ENCODE measurements around the gene TAF1B.

Gene TAF1B

DNA sequence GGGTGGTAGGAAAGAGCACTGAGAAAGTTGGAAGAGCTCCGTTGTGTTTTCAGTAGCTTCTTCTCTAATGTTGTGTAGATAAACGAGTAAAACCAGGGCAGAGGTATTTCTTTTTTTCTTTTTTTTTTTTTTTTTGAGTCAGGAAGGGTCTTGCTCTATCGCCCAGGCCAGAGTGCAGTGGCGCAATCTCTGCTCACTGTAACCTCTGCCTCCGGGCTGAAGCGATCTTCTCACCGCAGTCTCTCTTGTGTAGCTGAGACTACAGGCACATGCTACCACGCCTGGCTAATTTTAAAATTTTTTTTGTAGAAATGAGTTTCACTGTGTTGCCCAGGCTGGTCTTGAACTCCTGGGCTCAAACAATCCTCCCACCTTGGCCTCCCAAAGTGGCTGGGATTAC is 114.8 kb downstream of the TAF1B start:
- H3K9me3 ChIP-seq (ENCODE audit: insufficient read depth, low read depth, low read length) = no peaks in the 10 kb centered on the region
- H3K9ac ChIP-seq (ENCODE audit: low read depth, low read length) = no peak overlapping the region
- H3K27ac ChIP-seq (ENCODE audit: low read depth, low read length) = no peak overlapping the region
- H3K4me1 ChIP-seq (ENCODE audit: insufficient read depth, low read length) = no peaks in the 10 kb centered on the region
- no peak overlapping the region for H3K4me3 ChIP-seq (ENCODE audit: low read length)
- no peaks in the 10 kb centered on the region for H3K36me3 ChIP-seq (ENCODE audit: insufficient read depth, low read length)
- H3K27me3 ChIP-seq (ENCODE audit: insufficient read depth, low read length) = peaks cover 20% of the 10 kb centered on the region
- 96% methylated on average over 8 of the region's 8 CpGs for WGBS

DNA sequence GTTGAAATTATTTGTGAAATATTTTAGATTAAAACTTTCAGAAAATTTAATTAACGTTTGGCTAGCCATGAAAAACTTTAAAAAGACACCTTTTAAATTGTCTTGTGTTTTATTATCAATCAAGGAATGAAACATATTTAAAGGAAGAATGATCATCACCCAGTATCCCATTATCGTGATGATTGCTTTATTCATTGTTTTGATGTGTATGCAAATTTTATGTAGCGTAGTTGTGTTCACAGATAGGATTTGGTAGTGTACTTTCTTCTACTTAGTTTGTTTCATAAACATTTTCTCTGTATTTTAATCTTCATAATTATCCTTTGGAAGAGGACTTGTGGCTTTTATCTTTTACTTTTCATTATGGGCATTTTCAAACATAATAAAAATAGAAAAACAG is 116.0 kb downstream of the TAF1B start:
- WGBS = no CpG with 5 or more reads among the region's 3 CpGs
- no peak overlapping the region for H3K27ac ChIP-seq (ENCODE audit: low read depth, low read length)
- H3K36me3 ChIP-seq (ENCODE audit: insufficient read depth, low read length) = no peaks in the 10 kb centered on the region
- no peak overlapping the region for H3K4me3 ChIP-seq (ENCODE audit: low read length)
- H3K9me3 ChIP-seq (ENCODE audit: insufficient read depth, low read depth, low read length) = no peaks in the 10 kb centered on the region
- H3K4me1 ChIP-seq (ENCODE audit: insufficient read depth, low read length) = no peaks in the 10 kb centered on the region
- H3K9ac ChIP-seq (ENCODE audit: low read depth, low read length) = no peak overlapping the region
- peaks cover 7% of the 10 kb centered on the region for H3K27me3 ChIP-seq (ENCODE audit: insufficient read depth, low read length)

DNA sequence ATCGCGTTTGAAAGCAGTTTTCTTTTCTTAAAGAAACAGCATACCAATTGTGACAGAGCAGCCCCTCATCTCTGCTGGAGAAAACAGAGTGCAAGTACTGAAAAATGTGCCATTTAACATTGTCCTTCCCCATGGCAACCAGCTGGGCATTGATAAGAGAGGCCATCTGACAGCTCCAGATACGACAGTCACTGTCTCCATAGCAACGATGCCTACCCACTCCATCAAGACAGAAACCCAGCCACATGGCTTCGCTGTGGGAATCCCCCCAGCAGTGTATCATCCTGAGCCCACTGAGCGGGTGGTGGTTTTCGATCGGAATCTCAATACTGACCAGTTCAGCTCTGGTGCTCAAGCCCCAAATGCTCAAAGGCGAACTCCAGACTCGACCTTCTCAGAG is 117.7 kb downstream of the TAF1B start:
- H3K9ac ChIP-seq (ENCODE audit: low read depth, low read length) = no peak overlapping the region
- 90% methylated on average over 10 of the region's 10 CpGs for WGBS
- no peak overlapping the region for H3K27ac ChIP-seq (ENCODE audit: low read depth, low read length)
- H3K9me3 ChIP-seq (ENCODE audit: insufficient read depth, low read depth, low read length) = no peaks in the 10 kb centered on the region
- no peaks in the 10 kb centered on the region for H3K4me1 ChIP-seq (ENCODE audit: insufficient read depth, low read length)
- H3K36me3 ChIP-seq (ENCODE audit: insufficient read depth, low read length) = no peaks in the 10 kb centered on the region
- H3K27me3 ChIP-seq (ENCODE audit: insufficient read depth, low read length) = no peaks in the 10 kb centered on the region
- H3K4me3 ChIP-seq (ENCODE audit: low read length) = no peak overlapping the region

DNA sequence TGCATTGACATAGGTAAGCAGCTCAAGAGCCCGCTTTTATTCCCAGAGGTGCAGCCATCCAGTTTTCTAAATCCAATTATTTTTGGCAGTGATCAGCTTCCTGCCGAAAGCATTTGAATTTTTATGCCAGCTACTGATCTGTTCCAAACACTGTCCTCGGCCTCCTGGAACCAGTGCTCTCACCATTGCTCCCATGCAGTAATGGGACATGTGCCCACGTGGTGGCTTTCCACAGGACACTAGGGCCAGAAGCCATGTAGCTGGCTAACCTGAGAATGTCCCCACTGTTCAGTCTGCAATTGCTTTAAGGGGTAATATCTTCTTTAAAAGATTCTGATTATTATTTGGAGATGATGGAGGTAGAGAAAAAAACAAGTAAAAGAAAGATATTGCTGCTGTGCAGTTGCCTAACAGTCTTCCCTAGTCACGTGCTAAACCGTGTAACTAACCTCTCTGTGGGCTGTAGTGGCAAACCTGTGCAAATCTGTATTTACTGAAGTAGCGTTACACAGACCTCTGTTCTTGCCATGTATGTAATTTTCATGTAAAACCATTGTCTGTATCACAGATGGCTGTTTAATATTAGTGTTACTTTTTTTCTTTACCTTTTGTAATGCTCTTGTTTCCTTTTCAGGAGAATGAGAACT is 121.2 kb downstream of the TAF1B start:
- Histone ChIP-seq H3K9ac (ENCODE audit: low read depth, low read length) (no peak overlapping the region), H3K27ac (ENCODE audit: low read depth, low read length) (no peak overlapping the region), H3K36me3 (ENCODE audit: insufficient read depth, low read length) (no peaks in the 10 kb centered on the region), H3K4me3 (ENCODE audit: low read length) (no peak overlapping the region), H3K9me3 (ENCODE audit: insufficient read depth, low read depth, low read length) (no peaks in the 10 kb centered on the region), H3K4me1 (ENCODE audit: insufficient read depth, low read length) (no peaks in the 10 kb centered on the region), H3K27me3 (ENCODE audit: insufficient read depth, low read length) (no peaks in the 10 kb centered on the region)
- WGBS = 93% methylated on average over 7 of the region's 7 CpGs

DNA sequence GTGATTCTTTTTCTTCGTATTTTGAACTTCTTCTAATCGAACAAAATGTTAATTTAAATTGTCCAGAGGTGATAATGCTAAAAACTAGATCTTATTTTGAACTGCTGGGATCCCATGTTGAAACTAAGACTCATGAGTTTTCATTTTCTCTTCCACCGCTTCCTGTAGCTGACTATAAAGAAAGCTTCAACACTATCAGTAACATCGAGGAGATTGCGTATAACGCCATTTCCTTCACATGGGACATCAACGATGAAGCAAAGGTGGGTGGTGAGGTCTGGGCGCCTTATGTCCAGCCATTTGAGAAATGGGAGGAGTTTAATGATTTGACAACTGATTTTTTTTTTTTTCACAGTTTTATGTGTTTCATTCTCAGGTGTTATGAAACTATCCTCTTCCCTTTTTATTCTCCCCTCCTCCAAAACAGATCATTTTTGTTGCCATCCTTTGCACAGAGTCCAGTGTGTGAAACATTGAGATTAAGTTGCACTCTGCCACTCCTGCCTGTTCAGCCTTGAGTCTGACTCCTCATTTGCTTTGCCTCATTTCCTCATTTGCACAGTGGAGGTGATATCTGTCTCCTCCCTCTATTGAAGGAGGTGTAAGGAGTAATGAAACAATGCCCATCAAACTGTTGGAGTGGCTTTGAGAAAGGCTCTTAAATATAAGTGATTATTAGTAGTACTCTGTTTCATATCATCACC is 122.0 kb downstream of the TAF1B start:
- Histone ChIP-seq H3K9ac (ENCODE audit: low read depth, low read length) (no peak overlapping the region), H3K27ac (ENCODE audit: low read depth, low read length) (no peak overlapping the region), H3K36me3 (ENCODE audit: insufficient read depth, low read length) (no peaks in the 10 kb centered on the region), H3K4me1 (ENCODE audit: insufficient read depth, low read length) (no peaks in the 10 kb centered on the region), H3K9me3 (ENCODE audit: insufficient read depth, low read depth, low read length) (no peaks in the 10 kb centered on the region), H3K4me3 (ENCODE audit: low read length) (no peak overlapping the region), H3K27me3 (ENCODE audit: insufficient read depth, low read length) (no peaks in the 10 kb centered on the region)
- 96% methylated on average over 8 of the region's 8 CpGs for WGBS

DNA sequence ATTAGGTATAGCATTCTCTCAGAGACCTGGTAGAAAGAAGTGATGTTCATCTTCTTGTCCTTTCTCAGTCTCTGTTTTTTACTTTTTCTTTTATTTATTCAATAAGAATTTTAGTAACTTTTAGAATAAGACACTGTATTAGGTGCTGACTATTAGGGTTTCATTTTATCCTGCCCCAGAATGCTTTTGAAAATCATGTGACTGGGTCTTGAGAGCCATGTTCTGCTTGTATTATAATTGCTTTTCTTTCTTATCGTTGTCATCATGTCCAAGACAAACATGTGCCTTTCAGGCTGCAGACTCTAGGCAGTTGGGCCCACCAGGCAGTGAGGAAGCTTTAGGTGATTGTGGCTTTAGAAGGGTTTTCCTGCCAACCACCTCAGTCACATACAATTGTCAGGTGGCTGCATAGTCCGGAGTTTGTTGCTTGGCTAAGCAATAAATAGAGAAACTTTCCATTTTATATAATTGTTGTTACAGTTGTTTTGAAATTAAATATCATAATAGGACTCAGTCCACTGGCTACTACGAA is 123.3 kb downstream of the TAF1B start:
- 92% methylated on average over 2 of the region's 3 CpGs for WGBS
- Histone ChIP-seq H3K9me3 (ENCODE audit: insufficient read depth, low read depth, low read length) (no peaks in the 10 kb centered on the region), H3K4me3 (ENCODE audit: low read length) (no peak overlapping the region), H3K27me3 (ENCODE audit: insufficient read depth, low read length) (no peaks in the 10 kb centered on the region), H3K9ac (ENCODE audit: low read depth, low read length) (no peak overlapping the region), H3K27ac (ENCODE audit: low read depth, low read length) (no peak overlapping the region), H3K4me1 (ENCODE audit: insufficient read depth, low read length) (peaks cover 4% of the 10 kb centered on the region; the same call in 1 of the 2 replicates), H3K36me3 (ENCODE audit: insufficient read depth, low read length) (no peaks in the 10 kb centered on the region)

DNA sequence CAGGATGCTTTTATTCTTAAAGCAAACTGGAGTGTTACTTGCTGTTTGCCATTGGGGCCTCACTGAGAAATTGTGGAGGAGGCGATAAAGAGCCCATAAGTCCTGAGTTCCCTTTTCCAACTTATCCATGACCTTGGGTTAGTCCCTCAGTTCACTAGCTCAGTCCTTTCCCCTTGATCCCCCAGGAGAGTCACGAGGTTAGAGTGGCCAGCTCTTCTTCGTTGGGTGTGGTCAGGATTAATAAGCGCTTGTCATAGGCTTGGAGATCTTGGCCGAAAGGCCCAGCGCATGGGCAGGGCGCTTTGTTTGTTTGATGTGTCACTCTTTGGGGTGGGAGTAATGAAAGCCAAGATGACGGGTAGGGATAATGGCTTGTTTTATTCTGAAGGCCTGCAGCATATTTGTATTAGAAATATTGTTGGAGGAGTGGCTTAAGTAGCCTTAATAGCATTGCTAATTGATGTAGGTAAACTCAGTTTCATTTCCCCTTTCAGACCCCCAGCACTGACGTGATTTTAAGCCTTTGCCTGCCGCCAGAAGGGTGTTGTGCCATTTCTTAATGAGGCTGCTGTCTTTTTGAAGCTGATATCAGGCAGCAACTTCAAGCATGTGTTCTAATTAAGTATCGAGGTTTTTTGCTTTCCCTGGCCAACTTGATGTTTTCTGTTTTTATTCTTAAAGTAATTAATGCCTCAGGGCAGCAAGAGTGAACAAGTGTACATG is 123.9 kb downstream of the TAF1B start:
- Histone ChIP-seq H3K4me1 (ENCODE audit: insufficient read depth, low read length) (peaks cover 4% of the 10 kb centered on the region; the same call in 1 of the 2 replicates), H3K27me3 (ENCODE audit: insufficient read depth, low read length) (no peaks in the 10 kb centered on the region), H3K9me3 (ENCODE audit: insufficient read depth, low read depth, low read length) (no peaks in the 10 kb centered on the region), H3K36me3 (ENCODE audit: insufficient read depth, low read length) (no peaks in the 10 kb centered on the region), H3K9ac (ENCODE audit: low read depth, low read length) (no peak overlapping the region), H3K4me3 (ENCODE audit: low read length) (no peak overlapping the region), H3K27ac (ENCODE audit: low read depth, low read length) (no peak overlapping the region)
- 91% methylated on average over 11 of the region's 11 CpGs for WGBS

DNA sequence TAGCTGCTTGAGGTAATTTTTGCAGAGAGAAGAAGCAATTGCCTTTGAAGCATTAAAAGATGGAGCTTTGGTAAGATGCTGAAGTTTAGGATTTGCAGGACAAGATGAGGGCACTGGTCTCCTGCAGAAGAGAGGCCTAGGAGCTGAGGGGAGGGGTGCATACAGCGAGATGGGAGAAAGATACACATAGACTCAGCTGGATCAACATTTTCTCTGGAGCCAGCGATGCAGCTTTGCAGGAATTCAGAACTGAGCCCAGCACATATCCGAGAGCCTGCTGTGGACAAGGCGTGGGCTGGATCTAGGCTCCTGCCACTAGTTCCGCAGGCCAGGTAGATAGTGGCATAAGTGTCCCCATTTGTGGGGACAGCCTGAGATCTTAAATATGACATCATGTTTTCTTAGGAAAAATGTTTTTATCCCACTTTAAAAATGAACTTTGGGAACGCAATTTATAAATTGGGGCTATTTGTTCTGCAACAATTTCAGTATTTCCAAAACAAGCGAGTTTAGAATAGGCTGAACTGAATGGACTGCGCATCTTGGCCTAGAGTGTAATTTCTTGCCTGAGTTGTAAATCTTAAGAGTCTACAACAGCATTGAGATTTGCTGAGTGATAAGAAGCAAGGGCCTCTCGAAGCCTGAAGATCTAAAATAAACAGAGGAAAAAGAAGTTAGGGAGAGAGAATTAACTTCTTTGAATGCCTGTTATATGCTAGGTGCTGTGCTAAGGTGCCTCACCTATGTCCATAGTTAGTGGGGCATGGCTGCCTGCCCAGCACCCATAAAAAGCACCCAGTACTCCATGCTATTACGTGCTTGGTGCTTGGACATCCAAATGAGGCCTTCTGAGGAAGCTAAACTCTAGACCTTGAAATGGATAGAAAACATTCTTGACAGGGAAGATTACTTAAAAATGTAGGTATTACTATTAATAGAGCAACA is 125.6 kb downstream of the TAF1B start:
- Histone ChIP-seq H3K9me3 (ENCODE audit: insufficient read depth, low read depth, low read length) (no peaks in the 10 kb centered on the region), H3K27me3 (ENCODE audit: insufficient read depth, low read length) (no peaks in the 10 kb centered on the region), H3K36me3 (ENCODE audit: insufficient read depth, low read length) (no peaks in the 10 kb centered on the region), H3K4me1 (ENCODE audit: insufficient read depth, low read length) (peaks cover 14% of the 10 kb centered on the region; the same call in 1 of the 2 replicates), H3K9ac (ENCODE audit: low read depth, low read length) (no peak overlapping the region), H3K4me3 (ENCODE audit: low read length) (no peak overlapping the region), H3K27ac (ENCODE audit: low read depth, low read length) (no peak overlapping the region)
- WGBS = 88% methylated on average over 10 of the region's 10 CpGs

DNA sequence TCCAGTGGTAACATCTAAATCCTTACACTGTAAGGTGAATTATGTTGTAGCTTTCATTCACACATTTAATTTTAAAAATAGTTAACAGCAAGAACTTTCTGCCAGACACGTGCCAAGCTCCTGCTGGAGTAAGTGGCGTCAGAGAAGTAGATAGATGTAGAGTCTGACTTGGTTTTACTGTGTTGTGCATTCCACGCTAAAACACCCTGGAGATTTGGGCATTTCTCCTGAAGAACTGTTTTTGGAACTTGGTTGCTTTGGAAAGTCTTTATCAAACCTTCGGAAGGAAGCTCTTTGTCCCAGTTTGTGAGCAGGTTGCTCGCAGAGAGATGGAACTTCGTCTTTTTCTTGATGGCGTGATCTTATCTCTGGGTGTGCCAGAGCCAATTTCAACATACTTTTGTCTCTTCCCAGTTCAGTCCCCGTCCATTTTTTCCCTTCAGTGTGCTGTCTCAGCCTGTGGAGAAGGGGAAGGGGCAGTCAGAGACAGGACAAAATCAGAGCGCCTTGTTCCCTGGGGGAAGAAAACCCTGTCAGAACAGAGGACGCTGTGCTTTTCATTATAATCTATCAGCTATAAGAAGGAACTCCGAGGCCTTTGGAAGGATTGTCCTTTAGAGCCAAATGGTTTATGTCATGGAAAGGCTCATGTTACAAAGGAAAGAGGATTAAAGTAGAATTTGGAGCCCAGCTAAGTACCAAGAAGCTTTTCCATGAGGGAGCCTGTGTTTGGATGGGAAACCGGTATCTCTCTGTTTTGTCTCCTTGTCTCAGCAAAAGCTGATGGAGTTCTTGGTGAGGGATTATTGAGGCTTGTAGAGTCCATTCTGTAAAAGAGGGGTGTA is 127.1 kb downstream of the TAF1B start:
- H3K9ac ChIP-seq (ENCODE audit: low read depth, low read length) = no peak overlapping the region
- peaks cover 14% of the 10 kb centered on the region; the same call in 1 of the 2 replicates for H3K4me1 ChIP-seq (ENCODE audit: insufficient read depth, low read length)
- no peak overlapping the region for H3K4me3 ChIP-seq (ENCODE audit: low read length)
- H3K9me3 ChIP-seq (ENCODE audit: insufficient read depth, low read depth, low read length) = no peaks in the 10 kb centered on the region
- H3K27ac ChIP-seq (ENCODE audit: low read depth, low read length) = no peak overlapping the region
- no peaks in the 10 kb centered on the region for H3K27me3 ChIP-seq (ENCODE audit: insufficient read depth, low read length)
- no peaks in the 10 kb centered on the region for H3K36me3 ChIP-seq (ENCODE audit: insufficient read depth, low read length)
- WGBS = 89% methylated on average over 12 of the region's 12 CpGs

All from HUES64 (cell line).